NB4 (cell line): Measurements from ENCODE around the gene AK8.

Experiments
- DNase-seq: peaks from one replicate; pipeline ENCODE4 v3.0.0; 2010; ENCODE audit warnings: low read depth
- H3K4me3 ChIP-seq: one replicate; pipeline ENCODE4 v1.5.1; 2011; ENCODE audit warnings: mild to moderate bottlenecking, low read depth, low read length, moderate library complexity
- CTCF ChIP-seq: IDR thresholded peaks from one replicate; pipeline ENCODE4 v1.5.1; 2012; ENCODE audit warnings: low read depth, low read length
- MAX ChIP-seq: IDR thresholded peaks from 2 replicates; pipeline ENCODE4 v1.6.1; 2011; ENCODE audit warnings: low read depth, low read length
- MYC ChIP-seq: IDR thresholded peaks from 2 replicates; pipeline ENCODE4 v1.6.1; 2011; ENCODE audit warnings: low read depth, low read length
- POLR2A ChIP-seq: IDR thresholded peaks from 2 replicates; pipeline ENCODE4 v1.6.1; 2011; ENCODE audit warnings: mild to moderate bottlenecking; ENCODE audit not compliant: insufficient read length; ENCODE audit errors: extremely low read depth

AK8 gene

GRCh38 chr9:132793606-132794580 lies 84.2 kb downstream of the AK8 start:
- no peak for DNase-seq
- no peak overlapping the region for H3K4me3 ChIP-seq
- no peak for TF ChIP-seq MAX

- no peak for DNase-seq
- TF ChIP-seq MYC (no peak), POLR2A (no peak), MAX (no peak), CTCF (no peak)
- no peak overlapping the region for H3K4me3 ChIP-seq
Measured at GRCh38 chr9:132792547-132792946, 85.5 kb downstream of the AK8 start.

GRCh38 chr9:132791699-132792240 lies 86.3 kb downstream of the AK8 start:
- no peak for DNase-seq
- TF ChIP-seq POLR2A (no peak), CTCF (no peak), MYC (no peak), MAX (no peak)
- no peak overlapping the region for H3K4me3 ChIP-seq

GRCh38 chr9:132789719-132790118 lies 88.4 kb downstream of the AK8 start:
- H3K4me3 ChIP-seq, result no peak overlapping the region
- no peak for TF ChIP-seq POLR2A
- no peak for TF ChIP-seq CTCF
- no peak for TF ChIP-seq MAX
- TF ChIP-seq MYC, result no peak
- DNase-seq, result peak; percentile 20

- H3K4me3 ChIP-seq, result no peak overlapping the region
- no peak for TF ChIP-seq CTCF
- no peak for TF ChIP-seq MYC
- TF ChIP-seq MAX, result no peak
- no peak for TF ChIP-seq POLR2A
- DNase-seq, result no peak
Measured at GRCh38 chr9:132788378-132788777, 89.7 kb downstream of the AK8 start.

GRCh38 chr9:132787748-132788159 lies 90.3 kb downstream of the AK8 start:
- TF ChIP-seq CTCF (no peak), POLR2A (no peak), MAX (no peak), MYC (no peak)
- no peak for DNase-seq
- H3K4me3 ChIP-seq, result no peak overlapping the region
